NCI-H146 treated with DMSO at 0.1 percent for 48 hours (cell line): ENCODE data around the gene UBE4B.
"Not testable (repeated sequence)": the region's sequence is repeated elsewhere in the genome, so short reads cannot be mapped to it uniquely, and the experiment has no call there.

Experiments used
- DNase-seq: peaks from one replicate; lab custom pipeline; 2025; ENCODE audit not compliant: unreplicated experiment; lab: John Stamatoyannopoulos, UW

Gene UBE4B

DNA sequence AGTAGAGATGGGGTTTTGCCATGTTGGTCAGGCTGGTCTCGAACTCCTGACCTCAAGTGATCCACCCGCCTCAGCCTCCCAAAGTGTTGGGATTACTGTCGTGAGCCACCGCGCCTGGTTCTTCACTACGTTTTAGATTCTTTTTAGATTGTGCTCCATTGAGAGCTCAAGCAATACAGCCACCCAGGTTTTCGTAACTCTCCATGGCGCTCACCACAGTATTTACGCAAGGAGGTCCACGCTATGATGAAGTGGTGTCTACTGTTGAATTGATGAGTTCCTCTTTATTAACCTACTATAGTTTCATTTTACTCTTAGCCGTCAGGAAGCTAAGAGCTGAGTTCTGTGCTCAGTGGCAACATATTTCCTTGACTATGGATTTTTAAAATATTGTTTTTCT lies 175.8 kb downstream of the UBE4B start:
- DNase-seq = no peak

DNA sequence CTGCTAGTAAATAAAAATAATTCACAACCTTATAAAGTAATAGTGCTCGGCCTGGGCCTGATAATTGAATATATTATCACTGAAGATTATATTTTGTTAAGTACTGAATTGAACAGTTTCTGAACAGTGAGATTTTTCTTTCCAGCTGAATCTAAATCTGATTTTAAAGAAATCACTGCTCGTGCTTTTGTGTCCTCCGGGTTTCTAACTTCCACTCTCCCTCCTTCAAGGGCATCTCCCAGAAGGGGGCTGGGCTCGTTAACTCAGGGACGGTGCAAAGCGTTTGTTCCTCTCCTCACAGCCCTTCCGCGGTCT lies 176.8 kb downstream of the UBE4B start:
- DNase-seq = no peak

DNA sequence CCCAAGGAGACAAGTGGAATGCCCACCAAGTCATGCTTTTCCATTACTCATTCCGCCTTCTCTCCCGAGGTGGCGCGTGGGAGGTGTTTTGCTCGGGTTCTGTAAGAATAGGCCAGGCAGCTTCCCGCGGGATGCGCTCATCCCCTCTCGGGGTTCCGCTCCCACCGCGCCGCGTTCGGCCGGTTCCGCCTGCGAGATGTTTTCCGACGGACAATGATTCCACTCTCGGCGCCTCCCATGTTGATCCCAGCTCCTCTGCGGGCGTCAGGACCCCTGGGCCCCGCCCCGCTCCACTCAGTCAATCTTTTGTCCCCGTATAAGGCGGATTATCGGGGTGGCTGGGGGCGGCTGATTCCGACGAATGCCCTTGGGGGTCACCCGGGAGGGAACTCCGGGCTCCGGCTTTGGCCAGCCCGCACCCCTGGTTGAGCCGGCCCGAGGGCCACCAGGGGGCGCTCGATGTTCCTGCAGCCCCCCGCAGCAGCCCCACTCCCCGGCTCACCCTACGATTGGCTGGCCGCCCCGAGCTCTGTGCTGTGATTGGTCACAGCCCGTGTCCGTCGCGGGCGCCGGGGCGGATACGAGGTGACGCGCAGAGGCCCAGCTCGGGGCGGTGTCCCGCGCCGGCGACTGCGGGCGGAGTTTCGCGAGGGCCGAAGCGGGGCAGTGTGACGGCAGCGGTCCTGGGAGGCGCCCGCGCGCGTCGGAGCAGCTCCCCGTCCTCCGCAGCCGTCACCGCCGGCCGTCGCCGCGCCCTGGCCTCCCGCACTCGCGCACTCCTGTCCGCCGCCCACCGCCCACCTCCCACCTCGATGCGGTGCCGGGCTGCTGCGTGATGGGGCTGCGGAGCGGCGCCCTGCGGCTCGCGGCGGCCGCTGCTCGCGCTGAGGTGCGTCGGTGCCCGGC lies 177.4 kb downstream of the UBE4B start, which contains the start of gene KIF1B:
KIF1B (plus strand) TSS at position 666 of the 906 bp plus-strand sequence. CDS start 21,759 bp downstream, outside the sequence.
- peak; percentile 48 for DNase-seq

DNA sequence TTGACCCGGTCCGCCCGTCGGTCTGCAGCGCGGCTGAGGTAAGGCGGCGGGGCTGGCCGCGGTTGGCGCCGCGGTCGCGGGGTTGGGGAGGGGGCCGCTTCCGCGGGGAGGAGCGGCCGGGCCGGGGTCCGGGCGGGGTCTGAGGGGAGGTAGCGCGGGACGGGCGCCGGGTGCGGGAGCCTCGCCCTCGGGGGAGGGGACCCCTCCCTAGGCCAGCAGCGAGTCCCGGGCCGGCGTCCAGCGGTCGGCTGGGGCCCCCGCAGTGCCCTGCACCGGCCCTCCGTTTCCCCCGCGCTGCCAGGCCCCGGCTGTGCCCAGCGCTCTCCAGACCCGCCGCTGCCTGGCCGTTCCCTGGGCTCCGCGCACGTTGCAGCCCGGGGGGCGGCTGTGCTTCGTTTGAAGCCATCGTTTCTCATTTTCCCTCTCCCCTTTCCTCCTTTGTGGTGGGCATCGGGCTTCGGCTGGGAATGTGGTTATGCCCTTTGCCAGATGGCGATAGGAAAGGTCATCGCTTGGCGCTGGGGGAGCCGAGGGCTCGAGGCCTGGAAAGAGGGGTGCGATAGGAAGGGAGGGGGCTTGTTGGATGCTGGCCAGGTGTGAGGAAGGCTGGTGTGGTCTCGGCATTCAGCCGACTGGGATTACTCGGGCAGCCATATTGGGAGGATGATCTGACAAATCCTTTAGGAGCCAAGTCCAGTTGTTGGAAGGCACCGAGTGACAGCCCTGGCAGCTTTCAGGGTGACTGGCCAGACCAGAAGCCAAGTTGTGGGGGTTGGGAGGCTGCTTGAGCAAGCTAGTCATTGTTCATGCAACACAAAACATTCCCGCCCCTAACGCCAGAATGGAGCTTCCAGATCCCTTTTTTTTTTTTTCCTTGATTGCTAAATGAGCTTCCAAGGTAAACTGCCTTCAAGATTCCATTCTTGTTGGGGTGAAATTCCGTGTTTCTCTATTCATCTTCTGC lies 178.4 kb downstream of the UBE4B start:
- no peak for DNase-seq

DNA sequence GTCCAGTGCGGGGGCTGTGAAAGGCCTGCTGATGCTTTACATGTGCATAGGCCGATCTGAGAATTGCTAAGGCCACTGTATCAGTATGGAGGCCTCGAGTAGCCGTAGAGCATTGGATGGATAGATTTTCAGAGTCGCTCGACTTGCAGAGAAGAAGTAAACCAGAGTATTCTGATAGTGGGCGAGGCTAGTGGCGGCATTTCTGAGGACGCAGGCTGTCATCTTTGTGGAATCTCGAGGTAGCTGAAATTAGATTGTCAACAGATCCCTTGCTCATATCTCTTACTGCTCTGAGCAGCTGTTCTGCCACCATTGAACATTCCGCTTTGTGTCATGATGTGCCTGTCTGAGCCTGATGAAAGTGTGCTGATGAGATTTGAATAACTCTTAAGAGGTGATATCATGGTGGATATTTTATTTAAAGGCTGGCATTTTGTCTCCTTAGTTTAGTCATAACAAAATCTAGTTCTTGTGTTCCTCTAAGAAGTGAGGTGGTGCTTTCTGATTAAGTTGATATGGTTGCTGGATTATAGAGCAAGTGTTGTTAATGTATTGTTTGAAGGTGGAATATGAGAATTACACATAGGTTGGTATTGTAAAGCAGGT lies 179.2 kb downstream of the UBE4B start:
- DNase-seq = peak; percentile 1

DNA sequence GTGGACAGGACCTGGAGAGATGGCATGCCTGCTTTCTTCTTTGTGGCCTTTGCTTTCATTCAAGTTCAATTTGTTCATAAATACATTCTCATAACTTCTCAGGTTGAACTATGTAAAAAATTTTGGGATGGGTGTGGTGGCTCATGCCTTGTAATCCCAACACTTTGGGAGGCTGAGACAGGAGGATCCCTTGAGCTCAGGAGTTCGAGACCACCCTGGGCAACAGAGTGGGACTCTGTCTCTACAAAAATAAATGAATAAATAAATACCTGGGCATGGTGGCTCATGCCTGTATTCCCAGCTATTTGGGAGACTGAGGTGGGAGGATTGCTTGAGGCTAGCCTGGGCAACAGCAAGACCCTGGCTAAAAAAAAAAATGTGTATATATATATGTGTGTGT lies 179.7 kb downstream of the UBE4B start:
- DNase-seq = no peak

DNA sequence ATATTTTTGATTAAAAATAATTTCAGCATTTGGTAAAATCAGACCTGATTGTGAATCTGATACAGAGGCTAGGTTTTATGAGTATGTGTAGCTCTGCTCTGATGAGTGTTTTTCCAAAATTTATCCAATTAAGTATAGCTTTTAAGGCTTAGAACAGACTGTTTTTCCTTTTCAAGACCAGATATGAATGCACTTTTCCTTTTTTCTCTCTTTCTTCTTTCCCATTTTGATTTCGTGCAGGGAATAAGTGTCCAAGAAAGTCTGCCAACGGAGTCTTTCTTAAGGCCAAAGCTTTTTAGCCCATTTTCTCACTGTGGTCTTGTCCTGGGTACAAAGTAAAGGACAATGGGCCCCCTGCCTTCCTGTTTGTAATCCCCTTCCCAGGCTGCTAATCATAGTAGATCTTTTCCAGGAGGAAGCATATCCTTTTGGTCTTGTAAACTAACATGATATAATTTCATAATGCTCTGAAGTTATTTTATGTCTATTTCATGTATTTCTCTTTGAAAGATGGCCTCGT lies 180.5 kb downstream of the UBE4B start:
- DNase-seq = no peak

DNA sequence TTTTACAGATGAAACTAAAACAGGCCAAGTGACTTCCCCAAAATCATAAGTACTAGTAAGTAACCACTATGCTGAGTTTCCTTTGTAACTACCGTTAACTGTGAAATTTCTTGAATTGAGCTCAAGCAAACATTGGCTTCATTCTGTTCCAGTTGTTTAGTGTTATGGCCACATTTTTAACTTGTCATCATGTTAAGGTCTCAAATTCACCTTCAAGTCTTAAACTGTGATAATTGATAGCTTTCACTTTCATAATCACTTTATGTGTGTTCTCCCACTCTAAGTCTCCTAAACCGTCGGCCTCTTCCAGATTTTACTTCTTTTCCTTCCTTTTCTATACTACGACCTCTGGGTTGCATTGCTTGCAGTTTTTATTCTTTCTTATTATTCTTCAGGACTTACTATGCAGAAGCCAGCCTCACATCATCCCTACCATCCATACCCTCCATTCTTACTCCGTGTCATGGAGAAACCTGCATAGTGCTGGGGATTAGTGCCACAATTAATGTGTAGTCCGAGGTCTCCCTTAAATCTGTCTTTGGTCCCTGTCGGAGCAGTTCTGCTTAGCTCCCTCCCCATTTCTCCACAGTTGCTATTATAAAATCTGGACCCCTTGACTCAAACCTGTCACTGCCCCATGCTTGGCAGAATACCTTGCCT lies 183.5 kb downstream of the UBE4B start:
- DNase-seq = no peak

DNA sequence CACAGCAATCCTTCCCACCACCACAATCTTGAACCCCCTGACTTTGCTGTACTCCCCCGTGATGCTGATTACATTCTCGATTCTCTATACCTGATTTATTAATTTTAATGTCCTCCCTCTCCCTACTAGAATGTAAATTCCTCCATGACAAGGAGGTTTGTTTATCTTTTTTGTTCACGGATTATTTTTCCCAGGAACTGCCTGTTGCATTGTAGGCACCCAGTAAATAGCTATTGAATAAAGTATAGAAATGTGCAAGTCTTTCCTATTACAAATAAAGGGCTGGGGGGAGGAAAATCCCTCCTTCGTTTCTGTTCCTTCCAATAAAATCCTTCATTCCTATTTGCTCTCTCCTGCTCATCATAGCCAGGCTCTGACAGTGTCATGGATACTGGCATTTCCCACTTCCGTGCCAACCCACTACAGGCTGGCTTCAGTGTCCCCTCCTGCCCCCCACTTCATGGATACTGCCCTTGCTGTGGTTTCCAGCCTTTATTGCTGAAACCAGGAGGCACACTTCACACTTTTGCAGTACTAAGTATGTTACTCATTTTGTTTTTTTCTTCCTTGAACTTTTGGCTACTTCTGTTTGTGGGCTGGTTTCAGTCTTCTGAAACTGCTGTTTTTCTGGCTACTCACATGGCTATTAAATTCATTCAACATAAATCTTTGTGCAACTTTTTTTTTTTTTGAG lies 185.1 kb downstream of the UBE4B start:
- DNase-seq = no peak

DNA sequence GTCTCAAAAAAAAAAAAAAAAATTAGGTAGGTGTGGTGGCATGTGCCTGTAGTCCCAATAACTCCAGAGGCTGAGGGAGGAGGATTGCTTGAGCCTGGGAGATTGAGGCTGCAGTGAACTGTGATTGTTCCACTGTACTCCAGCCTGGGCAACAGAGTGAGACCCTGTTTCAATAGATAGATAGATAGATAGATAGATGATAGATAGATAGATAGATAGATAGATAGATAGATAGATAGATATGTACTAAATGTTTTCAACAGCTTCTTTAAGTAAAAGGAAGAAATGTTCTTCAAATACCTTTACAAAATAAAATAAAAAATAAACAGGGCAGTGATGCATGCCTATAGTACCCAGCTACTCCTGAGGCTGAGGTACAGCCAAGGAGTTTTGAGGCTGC lies 187.4 kb downstream of the UBE4B start:
- DNase-seq = no peak

DNA sequence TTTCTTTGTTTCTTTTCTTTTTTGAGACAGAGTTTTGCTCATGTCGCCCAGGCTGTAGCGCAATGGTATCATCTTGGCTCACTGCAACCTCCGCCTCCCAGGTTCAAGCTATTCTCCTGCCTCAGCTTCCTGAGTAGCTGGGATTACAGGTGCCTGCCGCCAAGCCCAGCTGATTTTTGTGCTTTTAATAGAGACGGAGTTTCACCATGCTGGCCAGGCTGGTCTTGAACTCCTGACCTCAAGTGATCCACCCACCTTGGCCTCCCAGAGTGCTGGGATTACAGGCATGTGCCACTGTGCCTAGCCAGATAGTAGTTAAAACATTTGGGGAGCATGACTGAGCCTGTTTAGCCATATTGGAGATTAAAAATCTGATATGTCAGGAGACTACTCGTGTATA lies 187.9 kb downstream of the UBE4B start:
- not testable (repeated sequence) for DNase-seq

DNA sequence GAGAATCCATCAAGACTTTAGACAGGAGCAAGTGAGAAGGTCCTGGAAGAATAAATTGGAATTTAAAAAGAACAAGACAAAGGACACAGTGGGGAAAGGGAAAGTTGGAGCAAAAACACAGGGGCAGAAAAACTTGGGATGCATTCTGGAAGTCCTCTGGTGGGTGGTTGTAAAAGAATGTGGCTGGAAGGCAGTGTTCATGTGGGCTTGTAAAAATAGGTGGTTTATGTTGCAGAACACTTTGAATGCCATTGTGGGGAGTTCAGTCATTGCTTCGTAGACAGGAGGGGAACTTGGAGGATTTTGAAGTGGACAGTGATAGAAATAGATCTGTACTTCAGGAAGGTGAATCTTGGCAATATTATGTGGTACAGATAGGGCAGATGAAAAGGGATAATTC lies 192.8 kb downstream of the UBE4B start:
- no peak for DNase-seq

DNA sequence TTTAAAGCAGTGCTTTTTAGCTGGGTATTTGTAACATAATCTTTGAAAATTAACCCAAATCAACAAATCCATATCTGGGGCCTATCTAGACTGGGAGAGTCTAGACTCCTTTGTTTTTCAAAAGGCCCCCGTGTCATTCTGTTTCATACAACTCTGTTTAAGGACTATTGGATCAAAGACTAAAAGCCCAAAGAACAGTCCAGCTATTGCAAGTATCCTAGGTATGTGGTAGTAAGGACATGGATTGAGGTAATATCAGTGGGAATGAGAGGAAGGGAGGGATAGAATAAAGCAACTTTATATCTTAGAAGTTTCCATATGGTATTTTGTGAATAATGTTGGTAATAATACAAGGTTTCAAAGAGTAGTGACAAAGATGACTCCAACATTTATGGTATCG lies 195.8 kb downstream of the UBE4B start:
- no peak for DNase-seq

DNA sequence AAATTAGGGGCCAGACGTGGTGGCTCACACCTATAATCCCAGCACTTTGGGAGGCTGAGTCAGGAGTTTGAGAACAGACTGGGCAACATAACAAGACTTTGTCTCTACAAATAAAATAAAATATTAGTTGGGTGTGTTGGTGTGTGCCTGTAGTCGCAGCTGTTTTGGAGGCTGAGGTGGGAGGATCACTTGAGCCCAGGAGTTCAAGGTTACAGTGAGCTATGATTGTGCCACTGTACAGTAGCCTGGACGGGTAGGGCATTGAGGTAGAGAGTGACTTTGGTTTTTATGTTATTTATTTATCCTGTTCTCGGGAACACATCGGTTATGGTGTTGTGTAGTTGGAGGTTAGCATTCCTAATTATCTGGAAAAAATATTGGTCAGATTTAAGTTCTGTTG lies 197.1 kb downstream of the UBE4B start:
- DNase-seq = no peak
